GM19035 (cell line): ENCODE measurements around the gene CEPT1.
"Not testable (repeated sequence)": the region's sequence is repeated elsewhere in the genome, so short reads cannot be mapped to it uniquely, and the experiment has no call there.

Experiments
- ATAC-seq: cut with Tn5 transposase; IDR thresholded peaks from one replicate; pipeline ENCODE4 v1.9.1; 2021; ENCODE audit not compliant: unreplicated experiment

Gene CEPT1

GRCh38 chr1:111139956-111140679, at the start of gene CEPT1, which contains the start of gene DRAM2:
Gene CEPT1, plus strand, starts transcription at chr1:111140223. Its CDS starts 7,492 bp downstream, at chr1:111147715.
Gene DRAM2, minus strand, starts transcription at chr1:111140093. Its CDS starts 8,539 bp downstream, at chr1:111131554.
- peak; percentile 71 for ATAC-seq

GRCh38 chr1:111095421-111095820, 44.6 kb upstream of the CEPT1 start:
- not testable (repeated sequence) for ATAC-seq

- ATAC-seq, result no peak
These were observed 42.5 kb upstream of the CEPT1 start for GRCh38 chr1:111097356-111098099.

GRCh38 chr1:111099289-111099688, 40.7 kb upstream of the CEPT1 start:
- ATAC-seq, result no peak

- no peak for ATAC-seq
These were observed 38.0 kb upstream of the CEPT1 start for GRCh38 chr1:111101854-111102642.

- ATAC-seq, result no peak
These were observed 35.0 kb upstream of the CEPT1 start for GRCh38 chr1:111104981-111105380.

- ATAC-seq, result no peak
These were observed 29.7 kb upstream of the CEPT1 start for GRCh38 chr1:111110197-111110899.

GRCh38 chr1:111116496-111116895, 23.5 kb upstream of the CEPT1 start:
- no peak for ATAC-seq

- ATAC-seq, result no peak
These were observed 13.7 kb upstream of the CEPT1 start for GRCh38 chr1:111126354-111126753.

- peak; percentile 83 for ATAC-seq
These were observed 11.9 kb upstream of the CEPT1 start for GRCh38 chr1:111127923-111128643.

- ATAC-seq, result no peak
These were observed 10.6 kb upstream of the CEPT1 start for GRCh38 chr1:111129376-111129775.

GRCh38 chr1:111131693-111132092, 8.3 kb upstream of the CEPT1 start:
- ATAC-seq, result no peak

- no peak for ATAC-seq
These were observed 6.2 kb upstream of the CEPT1 start for GRCh38 chr1:111133866-111134265.

GRCh38 chr1:111139324-111139955, 583 bp upstream of the CEPT1 start:
- peak; percentile 37 for ATAC-seq

GRCh38 chr1:111140680-111140967, 601 bp downstream of the CEPT1 start:
- ATAC-seq, result no peak

- no peak for ATAC-seq
These were observed 1.5 kb downstream of the CEPT1 start for GRCh38 chr1:111141245-111142220.

- no peak for ATAC-seq
These were observed 2.4 kb downstream of the CEPT1 start for GRCh38 chr1:111142356-111142975.

GRCh38 chr1:111145542-111145941, 5.5 kb downstream of the CEPT1 start:
- ATAC-seq, result no peak
